ENCODE results near the gene TGFBR3L. TPM values are rescaled to one million over a fixed set of nuclear protein-coding genes. Genes with fewer than 3 reads are reported as not detected.

Gene TGFBR3L
- total RNA-seq, 1 experiment from 2014 or later, result 0.94 TPM

DNA sequence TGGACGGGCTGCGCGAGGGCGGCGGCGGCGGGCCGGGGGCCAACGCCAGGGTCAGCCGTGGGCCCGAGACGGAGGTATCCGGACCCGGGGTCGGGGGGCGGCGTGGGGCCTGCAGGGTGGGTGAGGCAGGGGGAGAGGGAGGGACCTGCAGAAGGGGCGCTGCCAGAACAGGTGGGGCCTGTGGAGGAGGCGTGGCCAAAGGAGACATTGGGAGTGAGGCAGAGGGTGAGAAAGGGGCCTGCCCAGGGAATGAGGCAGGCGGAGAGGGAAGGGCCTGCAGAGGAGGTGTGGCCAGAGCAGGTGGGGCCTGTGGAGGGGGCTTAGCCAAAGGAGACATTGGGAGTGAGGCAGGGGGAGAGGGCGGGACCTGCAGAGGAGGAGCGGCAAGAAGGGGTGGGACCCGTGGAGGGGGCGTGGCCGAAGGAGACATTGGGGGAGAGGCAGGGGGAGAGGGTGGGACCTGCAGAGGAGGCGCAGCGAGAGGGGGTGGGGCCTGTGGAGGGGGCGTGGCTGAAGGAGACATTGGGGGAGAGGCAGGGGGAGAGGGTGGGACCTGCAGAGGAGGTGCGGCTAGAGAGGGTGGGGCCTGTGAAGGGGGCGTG, 44.6 kb upstream of the TGFBR3L start:
- no peak overlapping the region for H3K27ac Mint-ChIP-seq (ENCODE audit: unreplicated experiment)
- intact Hi-C loops (cut with micrococcal nuclease; ENCODE audit: unreplicated experiment), result no loop called here
- peaks cover 56% of the 10 kb centered on the region for H3K36me3 Mint-ChIP-seq (ENCODE audit: insufficient read depth, unreplicated experiment)
- no peak overlapping the region for H3K4me3 Mint-ChIP-seq (ENCODE audit: low read depth, unreplicated experiment)
- CTCF ChIA-PET, result interaction anchor here (0.6 to 1.7 kb wide), 3 partner anchors 12 to 50 kb away, joined by 4 to 11 read pairs (median 5); partner anchors contain the start of genes MAP2K7 and SNAPC2
- no peak for DNase-seq
- peaks cover 17% of the 10 kb centered on the region for H3K4me1 Mint-ChIP-seq (ENCODE audit: low read depth, unreplicated experiment)
- TF ChIP-seq, protein P1, sequence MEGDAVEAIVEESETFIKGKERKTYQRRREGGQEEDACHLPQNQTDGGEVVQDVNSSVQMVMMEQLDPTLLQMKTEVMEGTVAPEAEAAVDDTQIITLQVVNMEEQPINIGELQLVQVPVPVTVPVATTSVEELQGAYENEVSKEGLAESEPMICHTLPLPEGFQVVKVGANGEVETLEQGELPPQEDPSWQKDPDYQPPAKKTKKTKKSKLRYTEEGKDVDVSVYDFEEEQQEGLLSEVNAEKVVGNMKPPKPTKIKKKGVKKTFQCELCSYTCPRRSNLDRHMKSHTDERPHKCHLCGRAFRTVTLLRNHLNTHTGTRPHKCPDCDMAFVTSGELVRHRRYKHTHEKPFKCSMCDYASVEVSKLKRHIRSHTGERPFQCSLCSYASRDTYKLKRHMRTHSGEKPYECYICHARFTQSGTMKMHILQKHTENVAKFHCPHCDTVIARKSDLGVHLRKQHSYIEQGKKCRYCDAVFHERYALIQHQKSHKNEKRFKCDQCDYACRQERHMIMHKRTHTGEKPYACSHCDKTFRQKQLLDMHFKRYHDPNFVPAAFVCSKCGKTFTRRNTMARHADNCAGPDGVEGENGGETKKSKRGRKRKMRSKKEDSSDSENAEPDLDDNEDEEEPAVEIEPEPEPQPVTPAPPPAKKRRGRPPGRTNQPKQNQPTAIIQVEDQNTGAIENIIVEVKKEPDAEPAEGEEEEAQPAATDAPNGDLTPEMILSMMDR (IDR thresholded peaks at IDR 0.05; ENCODE audit: unreplicated experiment), result no peak
- no peaks in the 10 kb centered on the region for H3K27me3 Mint-ChIP-seq (ENCODE audit: unreplicated experiment)
- no TSS peak for BruUV-seq (replicated peaks)
- H3K9me3 Mint-ChIP-seq (ENCODE audit: low read depth, unreplicated experiment), result no peaks in the 10 kb centered on the region

DNA sequence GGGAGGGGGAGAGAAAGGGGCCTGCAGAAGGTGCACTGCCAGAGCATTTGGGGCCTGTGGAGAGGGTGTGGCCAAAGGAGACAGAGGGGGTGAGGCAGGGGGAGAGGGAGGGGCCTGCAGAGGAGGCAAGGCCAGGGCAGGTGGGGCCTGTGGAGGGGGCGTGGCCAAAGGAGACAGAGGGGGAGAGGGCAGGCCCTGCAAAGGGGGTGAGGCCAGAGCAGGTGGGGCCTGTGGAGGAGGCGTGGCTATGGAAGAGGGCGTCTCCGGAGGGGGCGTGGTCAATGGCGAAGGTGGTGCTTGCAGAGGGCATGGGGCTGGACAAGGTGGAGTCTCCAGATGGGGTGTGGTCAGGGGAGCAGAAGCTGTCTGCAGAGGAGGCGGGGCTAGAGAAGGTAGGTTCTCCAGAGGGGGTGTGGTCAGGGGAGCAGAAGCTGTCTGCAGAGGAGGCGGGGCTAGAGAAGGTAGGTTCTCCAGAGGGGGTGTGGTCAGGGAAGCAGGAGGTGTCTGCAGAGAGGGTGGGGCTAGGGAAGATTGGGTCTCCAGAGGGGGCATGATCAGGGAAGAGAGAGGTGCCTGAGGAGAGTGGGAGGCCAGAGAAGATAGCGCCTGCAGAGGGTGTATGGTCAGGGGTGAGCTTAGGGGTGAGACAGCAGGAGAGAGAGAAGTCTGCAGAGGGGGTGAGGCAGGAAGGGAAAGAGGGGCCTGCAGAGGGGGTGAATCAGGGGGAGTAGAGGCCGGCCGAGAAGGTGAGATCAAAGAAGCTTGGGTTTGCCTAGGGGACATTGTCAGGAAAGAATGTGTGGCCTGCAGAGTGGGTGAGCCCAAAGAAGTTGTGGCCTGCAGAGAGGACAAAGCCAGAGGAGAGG, 43.8 kb upstream of the TGFBR3L start:
- H3K27me3 Mint-ChIP-seq (ENCODE audit: unreplicated experiment), result no peaks in the 10 kb centered on the region
- no peaks in the 10 kb centered on the region for H3K9me3 Mint-ChIP-seq (ENCODE audit: low read depth, unreplicated experiment)
- BruUV-seq (replicated peaks), result TSS peak; percentile 49
- peak overlapping the region; percentile 55 for H3K27ac Mint-ChIP-seq (ENCODE audit: unreplicated experiment)
- peak overlapping the region; percentile 36 for H3K4me3 Mint-ChIP-seq (ENCODE audit: low read depth, unreplicated experiment)
- H3K4me1 Mint-ChIP-seq (ENCODE audit: low read depth, unreplicated experiment), result peaks cover 10% of the 10 kb centered on the region
- peaks cover 51% of the 10 kb centered on the region for H3K36me3 Mint-ChIP-seq (ENCODE audit: insufficient read depth, unreplicated experiment)
- CTCF ChIA-PET, result no interaction called here
- DNase-seq, result peak; percentile 65
- TF ChIP-seq, protein P1 (IDR thresholded peaks at IDR 0.05; ENCODE audit: unreplicated experiment), result no peak
- intact Hi-C loops (cut with micrococcal nuclease; ENCODE audit: unreplicated experiment), result no loop called here

DNA sequence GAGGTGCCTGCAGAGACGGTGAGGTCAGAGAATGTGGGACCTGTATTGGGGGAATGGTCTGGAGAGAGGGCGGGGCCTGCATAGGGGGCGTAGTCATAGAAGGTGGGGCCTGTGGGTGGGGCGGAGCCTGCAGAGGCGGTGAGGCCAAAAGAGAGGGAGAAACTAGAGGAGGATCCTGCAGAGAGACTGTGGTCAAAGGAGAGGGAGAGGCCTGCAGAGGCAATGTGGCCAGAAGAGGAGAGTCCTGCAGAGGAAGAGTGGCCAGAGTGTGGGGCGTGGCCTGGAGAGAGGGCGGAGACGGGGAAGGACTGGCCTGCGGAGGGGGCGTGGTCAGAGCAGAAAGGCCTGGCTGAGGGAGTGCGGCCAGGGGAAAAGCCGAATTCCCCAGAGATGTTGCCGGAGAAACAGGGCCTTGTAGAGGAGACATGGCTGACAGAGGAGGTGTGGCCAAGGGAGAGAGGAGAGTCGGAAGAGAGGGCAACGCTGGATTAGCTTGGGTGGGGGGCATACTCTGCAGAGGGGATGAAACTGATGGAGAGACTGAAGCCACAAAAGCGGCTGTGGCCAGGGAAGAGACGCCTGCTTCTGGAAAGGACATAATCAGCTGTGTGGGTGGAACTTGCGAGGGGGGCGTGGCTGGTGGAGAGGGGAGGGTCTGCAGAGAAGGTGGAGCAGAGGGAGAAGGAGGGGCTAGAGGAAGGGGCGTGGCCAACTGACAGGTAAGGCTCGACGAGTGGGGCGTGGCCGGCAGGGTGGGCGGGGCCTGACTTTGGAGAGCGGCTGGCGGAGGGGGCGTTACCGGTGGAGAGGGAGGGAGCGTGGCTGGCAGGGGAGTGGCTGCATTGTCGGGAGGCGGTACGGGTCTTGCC, 43.0 kb upstream of the TGFBR3L start:
- CTCF ChIA-PET, result no interaction called here
- peaks cover 10% of the 10 kb centered on the region for H3K4me1 Mint-ChIP-seq (ENCODE audit: low read depth, unreplicated experiment)
- H3K4me3 Mint-ChIP-seq (ENCODE audit: low read depth, unreplicated experiment), result peak overlapping the region; percentile 36
- DNase-seq, result peak; percentile 68
- no peaks in the 10 kb centered on the region for H3K9me3 Mint-ChIP-seq (ENCODE audit: low read depth, unreplicated experiment)
- H3K27ac Mint-ChIP-seq (ENCODE audit: unreplicated experiment), result peak overlapping the region; percentile 55
- peaks cover 50% of the 10 kb centered on the region for H3K36me3 Mint-ChIP-seq (ENCODE audit: insufficient read depth, unreplicated experiment)
- intact Hi-C loops (cut with micrococcal nuclease; ENCODE audit: unreplicated experiment), result no loop called here
- no peaks in the 10 kb centered on the region for H3K27me3 Mint-ChIP-seq (ENCODE audit: unreplicated experiment)
- TF ChIP-seq, protein P1 (IDR thresholded peaks at IDR 0.05; ENCODE audit: unreplicated experiment), result no peak
- no TSS peak for BruUV-seq (replicated peaks)

Data from Calu3 (cell line).